ENCODE data around the gene LAMA1. TPM values are rescaled to one million over a fixed set of nuclear protein-coding genes. Genes with fewer than 3 reads are reported as not detected.

LAMA1 gene
- polyA plus RNA-seq, 3 donors: 75.5 to 88.1 (median 77.7) TPM

DNA sequence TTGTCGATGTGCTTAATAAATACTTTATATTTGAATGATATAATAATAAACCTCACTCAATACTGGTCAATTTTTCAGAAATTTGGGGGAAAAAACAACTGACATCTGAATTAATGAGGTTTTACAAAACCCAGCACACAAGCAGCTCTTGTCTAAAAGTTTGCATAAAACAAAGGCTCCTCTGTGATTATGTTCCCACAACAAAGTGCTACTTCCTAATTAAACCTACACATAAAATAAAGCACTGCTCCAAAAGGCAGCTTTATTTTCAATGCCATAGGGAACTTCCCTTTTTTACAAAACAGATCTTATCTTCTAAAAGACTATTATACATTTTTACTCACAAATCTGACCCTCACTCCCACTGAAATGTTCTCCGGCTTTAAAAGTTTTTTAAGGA lies 47.1 kb downstream of the LAMA1 start:
- no peak for DNase-seq (ENCODE audit: extremely low read depth in 1 of 11, low read depth in 9 of 11, low spot score in 4 of 11)

DNA sequence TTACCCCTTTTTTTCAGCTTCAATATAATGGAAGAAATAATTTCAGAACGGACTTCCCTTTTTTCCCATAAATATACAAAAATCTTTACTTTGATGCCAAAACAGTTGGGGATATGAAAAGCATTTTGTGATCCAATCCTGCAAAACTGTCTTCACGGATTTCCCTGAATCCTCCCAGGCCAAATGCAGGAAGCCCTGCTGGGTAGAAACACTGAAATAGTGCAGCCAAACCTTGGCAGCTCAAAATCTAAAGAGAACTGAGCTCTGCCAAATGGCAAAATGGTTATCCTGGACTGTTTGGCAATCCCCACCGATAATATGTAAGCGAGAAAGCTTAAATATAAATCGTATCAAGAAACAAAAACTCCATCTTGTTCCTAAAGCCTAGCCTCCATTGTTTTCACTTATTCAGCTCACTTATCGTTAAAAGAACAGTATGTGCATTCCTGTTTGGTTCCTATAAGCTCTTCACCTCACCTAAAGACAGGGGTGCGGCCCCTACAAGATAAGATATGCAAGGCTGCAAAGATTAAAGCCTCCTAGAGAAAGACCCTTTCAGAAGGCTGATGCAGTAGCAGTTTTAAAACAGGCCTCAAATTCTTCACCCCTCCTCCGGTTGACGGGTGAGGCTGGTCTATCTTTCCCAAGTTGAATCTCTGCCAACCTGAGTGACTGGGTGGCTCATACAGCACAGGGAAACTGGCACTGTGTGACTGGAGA lies 48.6 kb downstream of the LAMA1 start:
- DNase-seq (ENCODE audit: extremely low read depth in 1 of 11, low read depth in 9 of 11, low spot score in 4 of 11): no peak

DNA sequence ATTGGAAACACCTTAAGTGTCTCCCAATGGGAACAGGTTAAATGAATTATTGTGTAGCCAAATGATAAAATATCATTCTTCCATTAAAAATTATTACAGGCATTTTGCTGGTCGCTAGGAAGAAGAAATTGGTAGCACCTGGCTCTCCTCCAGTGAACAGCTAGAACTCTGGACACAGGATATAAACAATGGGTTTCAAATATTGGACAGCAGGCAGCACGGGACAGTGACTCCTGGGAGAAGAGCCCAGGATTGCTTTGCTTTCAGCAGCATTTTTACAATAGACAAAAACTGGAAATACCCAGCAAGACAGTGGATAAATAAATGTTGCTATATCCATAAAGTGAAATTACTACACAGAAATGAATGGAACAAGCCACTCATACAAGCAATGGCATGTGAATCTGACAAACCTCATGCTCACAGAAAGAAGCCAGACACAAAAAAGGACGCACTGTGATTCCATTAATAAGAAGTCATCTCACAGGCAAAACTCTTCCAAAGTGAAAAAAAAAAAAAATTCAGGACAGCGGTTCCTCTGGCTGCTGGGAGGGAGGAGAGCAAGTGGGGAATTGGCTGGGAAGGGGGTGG lies 50.5 kb downstream of the LAMA1 start:
- no peak for DNase-seq (ENCODE audit: extremely low read depth in 1 of 11, low read depth in 9 of 11, low spot score in 4 of 11)

DNA sequence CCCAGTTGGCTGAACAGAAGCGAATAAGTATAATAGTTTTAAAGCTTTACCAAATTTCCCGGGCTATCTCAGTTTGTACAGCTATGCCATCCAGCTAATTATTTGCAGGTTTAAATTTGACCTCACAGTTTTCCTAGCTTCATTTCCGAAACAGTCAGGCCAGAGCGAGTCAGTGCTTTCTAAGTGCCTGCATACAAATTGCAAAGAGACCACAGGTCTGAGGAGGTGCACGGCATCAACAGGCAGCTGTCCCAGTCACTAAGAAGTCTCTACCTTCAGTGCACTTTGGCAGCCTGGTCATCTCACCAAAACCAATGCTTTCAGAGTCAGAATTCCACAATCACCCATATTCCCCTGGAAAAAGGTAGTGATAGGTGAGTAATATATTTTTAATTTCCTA lies 51.9 kb downstream of the LAMA1 start:
- DNase-seq (ENCODE audit: extremely low read depth in 1 of 11, low read depth in 9 of 11, low spot score in 4 of 11): no peak

DNA sequence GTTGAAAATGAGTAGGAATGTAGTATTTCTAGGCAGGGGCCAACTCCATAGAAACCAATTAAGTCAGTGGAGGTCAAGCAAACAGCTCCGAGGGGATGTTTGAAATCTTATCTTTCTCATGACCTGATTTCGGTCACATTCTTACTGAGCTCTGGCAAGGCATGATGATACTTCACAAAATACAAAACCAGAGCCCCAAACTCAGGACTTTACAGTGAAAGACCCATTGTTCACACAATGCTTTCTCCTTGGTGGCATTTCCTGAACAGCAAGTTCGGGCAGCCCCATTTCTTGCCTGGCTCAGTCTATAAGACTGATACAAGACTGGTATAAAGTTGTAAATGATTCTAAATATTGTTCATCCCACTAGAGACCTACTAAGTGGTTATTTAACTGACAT lies 53.3 kb downstream of the LAMA1 start:
- no peak for DNase-seq (ENCODE audit: extremely low read depth in 1 of 11, low read depth in 9 of 11, low spot score in 4 of 11)

DNA sequence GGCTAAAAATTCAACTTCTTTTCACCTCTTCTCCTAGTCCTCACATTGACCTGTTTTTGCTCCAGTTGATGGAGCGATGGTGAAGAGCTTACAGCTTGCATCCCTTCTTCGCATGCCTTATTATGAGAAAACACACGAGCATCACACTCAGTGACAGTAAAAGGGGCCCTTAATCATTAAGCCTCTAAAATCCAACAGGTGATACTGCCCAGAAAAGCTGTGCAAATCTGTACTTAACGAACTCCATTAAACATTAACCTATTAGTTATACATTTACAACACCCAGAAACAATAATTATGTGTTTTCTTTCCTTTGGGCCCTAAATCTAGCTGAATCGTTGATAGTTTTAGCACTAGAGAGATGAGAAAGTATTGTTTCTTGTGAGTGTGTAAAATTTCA lies 54.8 kb downstream of the LAMA1 start:
- DNase-seq (ENCODE audit: extremely low read depth in 1 of 11, low read depth in 9 of 11, low spot score in 4 of 11): peak in 1 of 11 donors; percentile 55

DNA sequence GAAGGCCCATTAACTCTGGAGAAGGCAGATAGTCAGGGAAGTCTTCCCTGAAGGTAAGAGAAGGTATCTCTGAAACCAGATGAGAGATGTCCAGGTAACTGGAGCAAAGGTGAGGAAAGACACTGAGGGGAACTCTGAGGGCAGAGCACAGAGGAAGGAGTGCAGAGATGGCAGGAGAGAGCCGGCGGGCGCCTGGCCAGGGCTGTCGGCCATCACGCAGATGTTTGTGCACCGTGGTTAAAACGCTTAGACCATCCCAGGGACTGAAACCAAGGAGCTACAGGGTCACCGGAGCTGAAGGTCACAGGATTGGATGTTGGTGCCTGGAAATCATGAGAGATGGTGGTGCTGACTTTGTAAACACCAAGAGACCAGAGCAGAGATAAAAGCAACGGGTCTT lies 55.4 kb downstream of the LAMA1 start:
- DNase-seq (ENCODE audit: extremely low read depth in 1 of 11, low read depth in 9 of 11, low spot score in 4 of 11): no peak

DNA sequence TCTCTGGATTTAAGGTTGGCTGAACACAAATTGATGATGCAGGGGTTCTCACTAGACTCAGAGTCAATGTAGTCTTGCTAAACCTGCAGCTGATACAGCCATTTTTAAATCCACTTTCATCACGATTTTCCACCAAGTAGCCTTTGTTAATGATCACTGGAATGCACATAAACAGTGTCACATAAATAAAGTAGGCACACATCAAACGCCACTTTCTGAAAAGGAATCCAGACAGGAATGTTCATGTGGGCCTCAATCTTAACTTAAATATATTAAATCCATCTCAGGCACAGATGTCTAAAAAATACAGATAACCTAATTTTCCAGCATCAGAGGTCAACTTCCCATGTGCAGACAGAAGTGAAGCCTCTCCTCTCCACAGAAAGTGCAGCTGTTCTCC lies 58.3 kb downstream of the LAMA1 start:
- peak in 3 of 11 donors; percentile 39 to 50 (median 50) for DNase-seq (ENCODE audit: extremely low read depth in 1 of 11, low read depth in 9 of 11, low spot score in 4 of 11)

DNA sequence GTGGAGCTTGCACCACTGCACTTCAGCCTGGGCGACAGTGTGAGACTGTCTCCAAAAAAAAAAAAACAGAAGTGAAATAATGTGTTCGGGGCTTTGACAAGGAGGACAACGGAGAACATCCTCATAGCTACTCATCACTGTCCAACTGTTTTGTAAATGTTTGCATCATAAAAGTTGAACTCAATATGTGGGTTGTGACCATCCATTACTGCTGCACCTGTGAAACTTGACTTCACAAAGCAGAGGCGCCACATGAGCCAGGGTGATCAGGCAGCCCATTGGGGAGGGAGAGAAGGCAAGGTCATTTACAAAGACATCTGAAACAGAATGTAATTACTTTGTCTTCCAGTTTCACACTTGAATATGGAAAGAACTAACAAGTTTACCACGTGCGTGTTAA lies 61.6 kb downstream of the LAMA1 start:
- DNase-seq (ENCODE audit: extremely low read depth in 1 of 11, low read depth in 9 of 11, low spot score in 4 of 11): no peak

DNA sequence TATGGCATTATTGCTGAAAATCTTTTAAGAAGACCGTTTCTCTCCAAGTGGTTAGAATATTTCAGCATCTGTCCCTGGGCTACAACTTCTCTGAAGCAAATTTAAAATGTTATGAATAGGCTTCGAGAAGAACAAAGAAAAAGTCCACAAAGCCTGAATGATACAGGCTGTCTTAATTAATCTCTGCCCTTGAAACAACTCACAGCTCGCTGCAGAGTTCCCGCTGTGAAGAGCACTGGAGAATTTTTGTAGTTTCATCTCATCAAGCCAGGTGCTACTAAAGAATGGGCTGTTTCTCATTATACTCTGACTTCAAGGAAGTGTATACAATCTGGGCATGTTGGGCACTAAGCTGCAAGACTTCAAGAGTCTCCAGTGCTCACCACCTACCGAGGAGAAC lies 67.6 kb downstream of the LAMA1 start:
- no peak for DNase-seq (ENCODE audit: extremely low read depth in 1 of 11, low read depth in 9 of 11, low spot score in 4 of 11)

DNA sequence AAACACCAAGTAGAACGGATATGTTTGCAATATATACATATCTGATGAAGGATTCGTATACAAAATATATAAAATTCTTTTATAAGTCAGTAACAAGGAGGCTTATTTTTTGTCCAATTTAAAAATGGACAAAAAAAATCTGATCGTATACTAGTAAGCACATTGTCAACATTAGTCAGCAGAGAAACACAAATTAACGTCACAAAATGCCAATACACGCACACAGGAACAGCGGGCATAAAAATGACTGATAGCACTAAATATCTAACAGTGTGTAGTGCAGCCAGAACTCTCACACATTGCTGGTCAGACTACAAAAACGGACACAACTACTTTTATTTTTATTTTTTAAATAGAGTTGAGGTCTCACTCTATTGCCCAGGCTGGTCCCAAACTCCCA lies 69.5 kb downstream of the LAMA1 start:
- DNase-seq (ENCODE audit: extremely low read depth in 1 of 11, low read depth in 9 of 11, low spot score in 4 of 11): no peak

DNA sequence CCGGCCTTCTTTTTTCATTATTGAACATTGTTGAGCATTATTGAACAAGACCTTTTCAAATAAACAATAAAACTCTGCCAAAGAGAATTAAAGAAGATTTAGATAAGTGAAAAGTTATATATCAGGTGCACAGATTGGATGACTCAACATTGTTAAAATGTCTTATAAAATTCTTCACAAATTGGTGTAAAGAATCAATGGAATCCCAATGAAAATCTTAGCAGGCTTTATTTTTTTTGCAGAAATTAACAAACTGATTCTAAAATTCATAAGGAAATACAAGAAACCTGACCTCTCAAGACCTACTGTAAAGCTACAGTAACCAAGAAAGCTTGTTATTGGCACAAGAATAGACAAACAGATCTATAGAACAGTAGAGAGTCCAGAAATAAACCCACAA lies 70.3 kb downstream of the LAMA1 start:
- no peak for DNase-seq (ENCODE audit: extremely low read depth in 1 of 11, low read depth in 9 of 11, low spot score in 4 of 11)

DNA sequence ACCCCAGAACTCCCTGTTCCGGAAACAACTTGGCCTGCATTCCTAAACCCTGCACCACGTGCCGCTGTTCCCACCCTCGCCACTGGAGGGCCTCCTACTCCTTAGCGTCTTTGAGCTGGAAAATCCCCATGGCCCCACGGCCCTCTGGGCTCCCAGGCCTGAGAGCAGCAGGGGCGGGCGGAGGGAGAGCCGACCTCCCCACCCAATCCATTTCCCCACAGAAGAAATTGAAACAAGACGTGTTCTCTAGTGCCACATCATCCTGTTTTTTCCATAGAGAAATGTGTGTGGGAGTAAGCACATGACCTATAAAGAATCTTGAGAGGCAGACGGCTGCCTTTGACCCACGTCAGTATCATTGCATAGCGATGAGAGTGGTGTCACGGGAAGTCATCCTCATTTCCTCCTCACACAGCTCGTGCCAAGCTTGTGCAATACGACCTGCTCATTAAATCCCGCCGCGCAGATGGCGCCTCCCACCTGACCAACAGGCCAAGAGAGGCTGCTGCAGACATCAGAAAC lies 79.2 kb downstream of the LAMA1 start:
- DNase-seq (ENCODE audit: extremely low read depth in 1 of 11, low read depth in 9 of 11, low spot score in 4 of 11): peak; percentile 47 to 77 (median 60)

DNA sequence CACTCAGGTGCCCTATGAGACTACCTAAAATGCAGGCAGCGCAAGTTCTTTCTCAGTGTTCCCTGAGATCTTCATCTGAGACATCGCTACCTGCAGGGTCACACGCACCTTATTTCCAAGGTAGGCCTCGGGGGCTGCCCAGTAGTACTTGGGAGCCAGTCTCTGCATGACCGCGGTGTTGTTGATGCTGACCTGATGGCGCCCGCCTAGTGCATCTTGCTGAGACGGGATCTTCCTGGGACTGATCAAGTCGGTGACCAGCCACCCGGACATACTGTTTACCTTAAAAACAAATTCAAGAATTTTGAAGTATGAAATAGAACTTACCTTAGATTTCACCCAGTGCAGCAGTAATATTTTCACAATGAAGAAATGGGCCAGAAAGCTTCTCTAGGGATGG lies 80.1 kb downstream of the LAMA1 start:
- no peak for DNase-seq (ENCODE audit: extremely low read depth in 1 of 11, low read depth in 9 of 11, low spot score in 4 of 11)

DNA sequence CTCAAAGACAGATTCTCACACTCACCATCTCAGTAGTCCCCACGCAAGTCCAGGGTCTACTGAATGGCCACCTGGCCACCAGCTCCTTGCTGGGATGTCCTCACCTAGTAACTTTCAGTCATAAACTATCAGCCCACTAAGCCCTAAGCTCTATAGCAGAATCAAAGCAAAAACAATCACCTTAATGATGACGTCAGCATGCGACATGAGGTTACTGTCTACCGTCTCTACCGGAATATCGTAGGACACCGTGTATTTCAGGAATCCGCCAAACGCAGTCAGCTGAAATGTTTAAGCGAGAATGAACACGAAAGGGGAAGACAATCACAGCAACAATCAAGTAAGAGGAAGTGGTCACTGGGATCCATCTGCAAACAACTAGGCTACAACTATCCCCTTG lies 81.8 kb downstream of the LAMA1 start:
- no peak for DNase-seq (ENCODE audit: extremely low read depth in 1 of 11, low read depth in 9 of 11, low spot score in 4 of 11)

DNA sequence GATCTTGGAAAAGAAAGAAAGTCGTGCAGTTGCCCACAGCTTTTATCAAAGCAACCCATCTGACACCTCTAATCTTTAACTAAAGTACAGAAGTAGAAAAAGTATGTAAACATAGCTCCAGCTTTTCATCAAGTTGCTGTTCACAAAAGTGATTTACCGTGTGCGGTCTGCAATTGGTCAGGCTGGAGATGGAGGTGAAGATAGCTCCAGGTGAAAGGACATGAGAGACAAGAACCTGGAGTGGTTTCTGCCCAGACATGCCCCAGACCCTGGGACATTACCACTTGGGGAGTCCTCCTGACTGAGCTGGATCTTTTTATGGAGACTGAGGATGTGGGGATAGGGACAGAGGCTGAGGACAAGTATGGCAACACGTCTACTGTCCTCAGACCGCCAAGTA lies 82.7 kb downstream of the LAMA1 start:
- DNase-seq (ENCODE audit: extremely low read depth in 1 of 11, low read depth in 9 of 11, low spot score in 4 of 11): no peak

DNA sequence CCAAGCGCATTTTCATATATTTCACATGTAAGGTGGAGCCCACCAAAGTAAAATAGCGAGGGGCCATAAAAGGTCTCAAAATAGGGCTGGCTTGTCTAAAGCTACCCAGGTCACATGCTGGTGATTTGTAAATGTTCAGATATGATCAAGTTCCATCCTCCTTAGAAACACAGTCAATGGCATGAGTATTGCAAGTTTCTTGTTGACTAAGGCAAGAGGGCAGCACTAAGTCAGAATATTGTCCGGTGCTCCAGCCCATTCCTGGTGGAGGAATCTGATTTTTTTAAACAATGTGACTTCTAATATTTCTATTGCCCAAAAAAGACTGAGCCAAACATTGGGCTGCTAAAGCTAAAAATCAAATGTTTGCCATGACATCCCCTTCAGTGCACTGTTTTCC lies 85.1 kb downstream of the LAMA1 start:
- no peak for DNase-seq (ENCODE audit: extremely low read depth in 1 of 11, low read depth in 9 of 11, low spot score in 4 of 11)

DNA sequence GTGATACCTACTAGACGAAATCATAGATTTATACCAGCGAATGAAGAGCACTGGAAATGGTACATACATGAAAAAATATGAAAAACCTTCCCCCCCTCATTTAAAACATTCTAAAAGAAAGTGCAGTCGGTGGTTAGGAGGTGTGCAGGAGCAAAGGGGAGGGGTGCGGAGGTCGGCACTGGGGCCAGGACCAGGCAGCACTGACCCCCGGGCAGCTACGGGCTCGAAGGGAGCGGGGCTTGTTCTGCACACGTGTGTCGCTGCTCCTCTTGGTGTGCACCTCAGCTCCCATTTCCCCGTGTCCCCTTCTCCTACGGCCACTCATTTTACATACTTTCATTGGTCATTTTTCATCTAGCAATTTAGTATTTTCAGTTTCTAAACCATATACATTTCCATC lies 89.0 kb downstream of the LAMA1 start:
- DNase-seq (ENCODE audit: extremely low read depth in 1 of 11, low read depth in 9 of 11, low spot score in 4 of 11): no peak

DNA sequence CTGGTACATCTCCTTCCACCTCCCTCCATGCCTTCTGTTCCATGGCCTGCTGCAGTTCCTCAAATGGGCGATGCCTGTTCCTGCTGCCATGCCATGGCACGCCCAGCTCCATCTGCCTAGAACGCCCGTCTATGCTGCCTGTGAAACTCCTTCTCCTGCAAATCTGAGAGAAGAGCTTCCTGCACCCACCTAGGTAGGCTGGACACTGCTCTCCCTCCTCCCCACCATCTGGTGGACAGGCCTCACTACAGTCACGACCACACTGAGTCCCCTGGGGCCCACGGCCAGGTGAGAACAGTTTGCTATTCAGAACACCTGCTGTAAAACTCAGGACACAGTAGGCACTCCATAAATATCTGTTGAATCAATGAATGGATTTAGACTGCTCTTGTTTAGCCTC lies 92.4 kb downstream of the LAMA1 start:
- DNase-seq (ENCODE audit: extremely low read depth in 1 of 11, low read depth in 9 of 11, low spot score in 4 of 11): no peak

DNA sequence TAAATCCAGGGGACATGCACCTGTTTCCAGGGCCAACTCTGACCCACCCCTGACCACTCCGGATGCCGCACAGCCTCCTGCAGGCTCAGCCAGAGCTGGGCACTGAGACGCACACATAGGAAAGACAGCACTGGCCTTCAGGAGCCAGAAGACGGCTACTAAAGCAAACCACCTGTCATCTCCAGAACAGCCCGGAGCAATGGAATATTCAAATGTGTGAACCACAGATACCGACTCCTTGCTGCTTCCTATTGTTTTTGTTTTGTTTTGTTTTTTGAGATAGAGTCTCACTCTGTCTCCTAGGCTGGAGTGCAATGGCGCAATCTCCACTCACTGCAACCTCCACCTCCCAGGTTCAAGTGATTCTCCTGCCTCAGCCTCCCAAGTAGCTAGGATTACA lies 94.0 kb downstream of the LAMA1 start:
- DNase-seq (ENCODE audit: extremely low read depth in 1 of 11, low read depth in 9 of 11, low spot score in 4 of 11): no peak

DNA sequence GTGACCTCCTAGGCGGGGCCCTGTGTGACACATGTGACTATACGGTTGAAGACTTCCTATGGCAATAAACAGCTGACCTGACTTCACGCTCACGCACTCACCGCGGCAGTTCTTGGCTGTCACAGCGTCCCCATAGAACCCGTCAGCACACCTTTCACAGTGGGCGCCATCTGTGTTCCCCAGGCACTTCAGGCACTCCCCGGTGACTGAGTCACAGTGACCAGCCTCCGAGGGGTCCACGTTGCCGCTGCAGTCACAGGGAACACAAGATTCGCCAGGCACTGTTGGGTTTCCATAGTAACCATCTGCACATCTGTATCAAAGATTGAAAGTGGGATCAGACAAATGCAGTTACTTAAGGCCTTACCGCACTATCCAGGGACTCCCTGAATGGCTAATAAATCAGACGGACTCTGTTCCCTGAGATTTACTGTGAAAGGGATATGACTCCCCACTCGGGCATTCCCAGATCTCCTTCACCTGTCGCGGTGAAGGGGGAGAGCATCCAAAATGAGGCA lies 94.5 kb downstream of the LAMA1 start:
- DNase-seq (ENCODE audit: extremely low read depth in 1 of 11, low read depth in 9 of 11, low spot score in 4 of 11): no peak
